Measurements from ENCODE around the gene C19orf47. TPM values are rescaled to one million over a fixed set of nuclear protein-coding genes. Genes with fewer than 3 reads are reported as not detected.

The C19orf47 gene
- total RNA-seq, 1 donor from 2014 or later = 25.8 TPM

- Mint-ChIP-seq H3K27me3 (ENCODE audit: unreplicated experiment) (peaks cover 2% of the 10 kb centered on the region), H3K36me3 (ENCODE audit: unreplicated experiment) (no peaks in the 10 kb centered on the region), H3K4me3 (ENCODE audit: unreplicated experiment) (no peak overlapping the region), H3K9me3 (ENCODE audit: unreplicated experiment) (no peaks in the 10 kb centered on the region), H3K27ac (ENCODE audit: unreplicated experiment) (no peak overlapping the region), H3K4me1 (ENCODE audit: low read depth, unreplicated experiment) (no peaks in the 10 kb centered on the region)
- TF ChIP-seq CTCF (IDR thresholded peaks at IDR 0.05; ENCODE audit: partially characterized antibody, unreplicated experiment) = no peak
- DNase-seq = no peak
Observed at GRCh38 chr19:40326201-40326600, 22.0 kb downstream of the C19orf47 start.

- Mint-ChIP-seq H3K9me3 (ENCODE audit: unreplicated experiment) (no peaks in the 10 kb centered on the region), H3K4me3 (ENCODE audit: unreplicated experiment) (no peak overlapping the region), H3K36me3 (ENCODE audit: unreplicated experiment) (no peaks in the 10 kb centered on the region), H3K27ac (ENCODE audit: unreplicated experiment) (no peak overlapping the region), H3K4me1 (ENCODE audit: low read depth, unreplicated experiment) (no peaks in the 10 kb centered on the region), H3K27me3 (ENCODE audit: unreplicated experiment) (peaks cover 2% of the 10 kb centered on the region)
- no peak for DNase-seq
- no peak for TF ChIP-seq CTCF (IDR thresholded peaks at IDR 0.05; ENCODE audit: partially characterized antibody, unreplicated experiment)
Observed at GRCh38 chr19:40323705-40324104, 24.5 kb downstream of the C19orf47 start.

GRCh38 chr19:40322951-40323615 is 25.1 kb downstream of the C19orf47 start:
- no peaks in the 10 kb centered on the region for H3K4me1 Mint-ChIP-seq (ENCODE audit: low read depth, unreplicated experiment)
- no peak for TF ChIP-seq CTCF (IDR thresholded peaks at IDR 0.05; ENCODE audit: partially characterized antibody, unreplicated experiment)
- DNase-seq = no peak
- H3K9me3 Mint-ChIP-seq (ENCODE audit: unreplicated experiment) = no peaks in the 10 kb centered on the region
- H3K27me3 Mint-ChIP-seq (ENCODE audit: unreplicated experiment) = peaks cover 2% of the 10 kb centered on the region
- no peak overlapping the region for H3K27ac Mint-ChIP-seq (ENCODE audit: unreplicated experiment)
- no peaks in the 10 kb centered on the region for H3K36me3 Mint-ChIP-seq (ENCODE audit: unreplicated experiment)
- H3K4me3 Mint-ChIP-seq (ENCODE audit: unreplicated experiment) = no peak overlapping the region

- no peak overlapping the region for H3K27ac Mint-ChIP-seq (ENCODE audit: unreplicated experiment)
- H3K4me3 Mint-ChIP-seq (ENCODE audit: unreplicated experiment) = no peak overlapping the region
- H3K9me3 Mint-ChIP-seq (ENCODE audit: unreplicated experiment) = no peaks in the 10 kb centered on the region
- no peak for DNase-seq
- no peaks in the 10 kb centered on the region for H3K36me3 Mint-ChIP-seq (ENCODE audit: unreplicated experiment)
- peaks cover 2% of the 10 kb centered on the region for H3K27me3 Mint-ChIP-seq (ENCODE audit: unreplicated experiment)
- H3K4me1 Mint-ChIP-seq (ENCODE audit: low read depth, unreplicated experiment) = no peaks in the 10 kb centered on the region
- TF ChIP-seq CTCF (IDR thresholded peaks at IDR 0.05; ENCODE audit: partially characterized antibody, unreplicated experiment) = no peak
Observed at GRCh38 chr19:40322271-40322610, 26.0 kb downstream of the C19orf47 start.

- Mint-ChIP-seq H3K4me3 (ENCODE audit: unreplicated experiment) (no peak overlapping the region), H3K27ac (ENCODE audit: unreplicated experiment) (no peak overlapping the region), H3K36me3 (ENCODE audit: unreplicated experiment) (no peaks in the 10 kb centered on the region), H3K4me1 (ENCODE audit: low read depth, unreplicated experiment) (no peaks in the 10 kb centered on the region), H3K27me3 (ENCODE audit: unreplicated experiment) (peaks cover 2% of the 10 kb centered on the region), H3K9me3 (ENCODE audit: unreplicated experiment) (no peaks in the 10 kb centered on the region)
- no peak for TF ChIP-seq CTCF (IDR thresholded peaks at IDR 0.05; ENCODE audit: partially characterized antibody, unreplicated experiment)
- DNase-seq = no peak
Observed at GRCh38 chr19:40321566-40322270, 26.5 kb downstream of the C19orf47 start.
